Stomach (tissue), 4 donors: ENCODE results near the gene CETN1.

ENCODE experiments used
- EP300 ChIP-seq: sonication (generic); formaldehyde crosslinking; IDR thresholded peaks from one replicate; pipeline ENCODE4 v1.6.1; 2017; ENCODE audit warnings: antibody characterized with exemption
- POLR2A ChIP-seq, 4 donors: fragments of 450-650 bp; IDR thresholded peaks; one replicate each; pipeline ENCODE4 v1.6.1; 2016; ENCODE audit warnings: antibody characterized with exemption in 4 of 4, control low read depth in 2 of 4, mild to moderate bottlenecking in 1 of 4, moderate library complexity in 1 of 4
- POLR2AphosphoS5 ChIP-seq, 3 donors: sonication (generic); formaldehyde crosslinking; IDR thresholded peaks; one replicate each; pipeline ENCODE4 v1.6.1; 2016; ENCODE audit warnings: antibody characterized with exemption in 3 of 3
- TF ChIP-seq, protein P1 (sequence below), 7 experiments: fragments of 450-650 bp in 4 of 7; fragments of 200-600 bp in 3 of 7; sonication (generic) in 3 of 7; IDR thresholded peaks; one replicate each; pipeline ENCODE4 v1.5.1; 2016 to 2019; ENCODE audit warnings: antibody characterized with exemption in 7 of 7, control low read depth in 2 of 7, mild to moderate bottlenecking in 1 of 7

DNA sequence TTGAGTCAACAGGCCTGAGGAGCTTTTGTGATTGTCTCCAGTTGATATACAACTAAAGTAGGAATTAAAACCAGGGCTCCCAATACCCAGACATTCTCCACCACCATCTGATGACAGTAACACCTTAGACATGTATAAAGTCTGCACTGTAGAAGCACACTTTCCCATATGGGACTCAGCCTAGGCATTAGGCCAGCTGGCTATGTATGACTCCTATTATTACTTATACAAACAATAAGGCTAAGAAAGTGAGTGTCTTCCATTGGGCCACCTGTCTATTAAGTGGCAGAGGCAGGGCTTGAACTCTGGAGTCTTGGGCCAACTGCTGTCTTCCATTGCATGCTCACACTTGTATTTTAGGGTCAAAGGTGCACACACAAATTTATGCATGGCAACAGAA lies 47.5 kb upstream of the CETN1 start:
- TF ChIP-seq, protein P1, sequence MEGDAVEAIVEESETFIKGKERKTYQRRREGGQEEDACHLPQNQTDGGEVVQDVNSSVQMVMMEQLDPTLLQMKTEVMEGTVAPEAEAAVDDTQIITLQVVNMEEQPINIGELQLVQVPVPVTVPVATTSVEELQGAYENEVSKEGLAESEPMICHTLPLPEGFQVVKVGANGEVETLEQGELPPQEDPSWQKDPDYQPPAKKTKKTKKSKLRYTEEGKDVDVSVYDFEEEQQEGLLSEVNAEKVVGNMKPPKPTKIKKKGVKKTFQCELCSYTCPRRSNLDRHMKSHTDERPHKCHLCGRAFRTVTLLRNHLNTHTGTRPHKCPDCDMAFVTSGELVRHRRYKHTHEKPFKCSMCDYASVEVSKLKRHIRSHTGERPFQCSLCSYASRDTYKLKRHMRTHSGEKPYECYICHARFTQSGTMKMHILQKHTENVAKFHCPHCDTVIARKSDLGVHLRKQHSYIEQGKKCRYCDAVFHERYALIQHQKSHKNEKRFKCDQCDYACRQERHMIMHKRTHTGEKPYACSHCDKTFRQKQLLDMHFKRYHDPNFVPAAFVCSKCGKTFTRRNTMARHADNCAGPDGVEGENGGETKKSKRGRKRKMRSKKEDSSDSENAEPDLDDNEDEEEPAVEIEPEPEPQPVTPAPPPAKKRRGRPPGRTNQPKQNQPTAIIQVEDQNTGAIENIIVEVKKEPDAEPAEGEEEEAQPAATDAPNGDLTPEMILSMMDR (IDR thresholded peaks at IDR 0.05) = no peak
- TF ChIP-seq POLR2A (IDR thresholded peaks at IDR 0.05) = no peak
- no peak for TF ChIP-seq POLR2AphosphoS5 (IDR thresholded peaks at IDR 0.05)
- no peak for TF ChIP-seq EP300
